DOHH2 (cell line): Measurements from ENCODE around the gene BTRC.

Experiments used
- H3F3A ChIP-seq: fragments of 200-600 bp; sonication (generic), shearing (Covaris generic); 2 replicates; pipeline ENCODE4 v1.6.0; 2016; ENCODE audit warnings: antibody characterized with exemption, mild to moderate bottlenecking; ENCODE audit not compliant: control insufficient read depth, insufficient read depth
- H3K27ac ChIP-seq: fragments of 200-600 bp; sonication (generic); 2 replicates; pipeline ENCODE4 v1.5.1; 2014; ENCODE audit warnings: low read depth, mild to moderate bottlenecking, low read length, moderate library complexity
- H3K27me3 ChIP-seq: fragments of 200-600 bp; sonication (generic); 2 replicates; pipeline ENCODE4 v1.6.1; 2014; ENCODE audit warnings: mild to moderate bottlenecking, low read length, mixed read lengths; ENCODE audit not compliant: control insufficient read depth
- H3K36me3 ChIP-seq: fragments of 200-600 bp; sonication (generic); 2 replicates; pipeline ENCODE4 v1.6.1; 2014; ENCODE audit warnings: mild to moderate bottlenecking, low read length, moderate library complexity, mixed read lengths; ENCODE audit not compliant: control insufficient read depth
- H3K4me1 ChIP-seq: fragments of 200-600 bp; sonication (generic); 2 replicates; pipeline ENCODE4 v1.6.1; 2014; ENCODE audit warnings: mild to moderate bottlenecking, low read length, mixed read lengths; ENCODE audit not compliant: control insufficient read depth
- H3K4me2 ChIP-seq: fragments of 200-600 bp; sonication (generic); 2 replicates; pipeline ENCODE4 v1.6.0; 2014; ENCODE audit warnings: mild to moderate bottlenecking, low read length, moderate library complexity
- H3K4me3 ChIP-seq: fragments of 200-600 bp; sonication (generic); 2 replicates; pipeline ENCODE4 v1.5.1; 2014; ENCODE audit warnings: mild to moderate bottlenecking, low read length, mixed read lengths
- H3K79me2 ChIP-seq: fragments of 200-600 bp; sonication (generic); 2 replicates; pipeline ENCODE4 v1.6.1; 2014; ENCODE audit warnings: mild to moderate bottlenecking, low read length, mixed read lengths; ENCODE audit not compliant: control insufficient read depth
- H3K9me2 ChIP-seq: fragments of 200-600 bp; sonication (generic); replicated peaks from 2 replicates; pipeline ENCODE4 v1.6.1; 2014; ENCODE audit warnings: mild to moderate bottlenecking, low read length, mixed read lengths; ENCODE audit not compliant: control insufficient read depth
- H3K9me3 ChIP-seq: fragments of 200-600 bp; sonication (generic); 2 replicates; pipeline ENCODE4 v1.6.1; 2014; ENCODE audit warnings: antibody characterized with exemption, low read length, mixed read lengths; ENCODE audit not compliant: control insufficient read depth, insufficient read depth
- H4K20me1 ChIP-seq: fragments of 200-600 bp; sonication (generic); 2 replicates; pipeline ENCODE4 v1.6.0; 2014; ENCODE audit warnings: low read depth, mild to moderate bottlenecking, antibody characterized with exemption, low read length, moderate library complexity; ENCODE audit not compliant: control insufficient read depth, insufficient read depth
- CTCF ChIP-seq: fragments of 200-600 bp; sonication (generic); IDR thresholded peaks from one replicate; pipeline ENCODE4 v1.5.1; 2014; ENCODE audit warnings: antibody characterized with exemption, mild to moderate bottlenecking, low read depth, low read length; ENCODE audit not compliant: poor library complexity, severe bottlenecking
- EZH2phosphoT487 ChIP-seq: fragments of 200-600 bp; sonication (generic); IDR thresholded peaks from 2 replicates; pipeline ENCODE4 v1.6.1; 2017; ENCODE audit warnings: borderline replicate concordance, mild to moderate bottlenecking, antibody characterized with exemption, low read length, moderate library complexity, mixed read lengths

The BTRC gene

DNA sequence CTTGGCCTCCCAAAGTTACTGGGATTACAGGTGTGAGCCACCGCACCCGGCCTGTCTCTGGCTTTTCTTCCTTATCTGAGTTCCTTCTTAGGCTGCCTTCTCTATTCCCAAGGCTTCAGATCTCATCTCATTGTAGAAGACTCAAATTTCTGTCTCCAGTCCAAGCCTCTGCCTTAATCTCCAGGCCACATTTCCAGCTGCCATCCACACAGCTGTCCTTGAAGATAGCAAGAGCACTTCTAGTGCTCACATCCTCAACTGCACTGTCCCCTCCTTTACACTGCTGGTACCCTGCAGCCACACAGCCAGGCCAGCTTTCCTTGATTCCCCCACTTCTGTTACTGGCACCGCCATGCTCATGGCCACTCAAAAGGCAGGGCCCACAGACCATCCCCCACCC, 198.5 kb downstream of the BTRC start:
- Histone ChIP-seq H3F3A (no peaks in the 10 kb centered on the region), H3K9me2 (no peaks in the 10 kb centered on the region), H3K4me2 (no peak overlapping the region), H3K36me3 (no peaks in the 10 kb centered on the region), H4K20me1 (no peaks in the 10 kb centered on the region), H3K4me1 (no peaks in the 10 kb centered on the region), H3K79me2 (no peaks in the 10 kb centered on the region), H3K9me3 (no peaks in the 10 kb centered on the region), H3K27ac (no peak overlapping the region), H3K4me3 (no peak overlapping the region), H3K27me3 (no peaks in the 10 kb centered on the region)
- TF ChIP-seq EZH2phosphoT487 (no peak), CTCF (no peak)

GRCh38 chr10:101557541-101557940, 203.6 kb downstream of the BTRC start:
- Histone ChIP-seq H3K9me2 (no peaks in the 10 kb centered on the region), H3K4me2 (no peak overlapping the region), H3K9me3 (no peaks in the 10 kb centered on the region), H3K27ac (no peak overlapping the region), H3F3A (no peaks in the 10 kb centered on the region), H3K4me3 (no peak overlapping the region), H3K4me1 (no peaks in the 10 kb centered on the region), H3K27me3 (no peaks in the 10 kb centered on the region), H4K20me1 (no peaks in the 10 kb centered on the region), H3K79me2 (no peaks in the 10 kb centered on the region), H3K36me3 (no peaks in the 10 kb centered on the region)
- TF ChIP-seq EZH2phosphoT487 = no peak

- no peak for TF ChIP-seq EZH2phosphoT487
- TF ChIP-seq CTCF = no peak
- no peaks in the 10 kb centered on the region for H3F3A ChIP-seq
- no peaks in the 10 kb centered on the region for H3K27me3 ChIP-seq
- H3K9me2 ChIP-seq = no peaks in the 10 kb centered on the region
- no peaks in the 10 kb centered on the region for H3K36me3 ChIP-seq
- H3K4me2 ChIP-seq = no peak overlapping the region
- no peak overlapping the region for H3K4me3 ChIP-seq
- H3K27ac ChIP-seq = no peak overlapping the region
- no peaks in the 10 kb centered on the region for H3K4me1 ChIP-seq
- no peaks in the 10 kb centered on the region for H3K79me2 ChIP-seq
- no peaks in the 10 kb centered on the region for H3K9me3 ChIP-seq
- H4K20me1 ChIP-seq = no peaks in the 10 kb centered on the region
Measured at GRCh38 chr10:101558204-101558603, 204.2 kb downstream of the BTRC start.

GRCh38 chr10:101558671-101559595, 205.0 kb downstream of the BTRC start:
- Histone ChIP-seq H3K4me3 (no peak overlapping the region), H3K36me3 (no peaks in the 10 kb centered on the region), H3K4me2 (no peak overlapping the region), H3K9me2 (no peaks in the 10 kb centered on the region), H3K79me2 (no peaks in the 10 kb centered on the region), H3K9me3 (no peaks in the 10 kb centered on the region), H3K27me3 (no peaks in the 10 kb centered on the region), H4K20me1 (no peaks in the 10 kb centered on the region), H3K27ac (no peak overlapping the region), H3K4me1 (no peaks in the 10 kb centered on the region), H3F3A (no peaks in the 10 kb centered on the region)
- no peak for TF ChIP-seq CTCF
- TF ChIP-seq EZH2phosphoT487 = no peak
